Heart right ventricle (tissue), 16 donors: ENCODE measurements around the gene COL5A2. TPM values are rescaled to one million over a fixed set of nuclear protein-coding genes. Genes with fewer than 3 reads are reported as not detected.
A peak's percentile ranks its signal among the peaks of the same experiment; 100 is the strongest.

ENCODE experiments used
- ATAC-seq, 8 donors: fragments of 200-7000 bp; cut with Tn5 transposase; one replicate each; pipeline ENCODE4 v1.9.1; 2020; ENCODE audit warnings: mild to moderate bottlenecking in 8 of 8, moderate library complexity in 8 of 8, moderate number of reproducible peaks in 1 of 8
- DNase-seq, 2 donors: peaks; one replicate each; pipeline ENCODE4 v3.0.0-alpha.2; 2020
- H3K27ac ChIP-seq, 10 donors: fragments of 200-600 bp; sonication (generic) in 2 of 10; one replicate each; pipeline versions ENCODE4 v1.5.0 to v1.8.0; 2020 to 2022; ENCODE audit warnings: mild to moderate bottlenecking in 3 of 10
- H3K27me3 ChIP-seq, 7 donors: fragments of 200-600 bp; one replicate each; pipeline ENCODE4 v1.8.0; 2021 to 2022; ENCODE audit warnings: mild to moderate bottlenecking in 2 of 7
- H3K36me3 ChIP-seq, 9 donors: fragments of 200-600 bp; sonication (generic) in 1 of 9; one replicate each; pipeline versions ENCODE4 v1.5.0 to v1.8.0; 2020 to 2022; ENCODE audit warnings: mild to moderate bottlenecking in 2 of 9
- H3K4me1 ChIP-seq, 9 donors: fragments of 200-600 bp; sonication (generic) in 1 of 9; one replicate each; pipeline versions ENCODE4 v1.5.0 to v1.8.0; 2020 to 2022; ENCODE audit warnings: mild to moderate bottlenecking in 4 of 9
- H3K4me3 ChIP-seq, 10 donors: fragments of 200-600 bp; sonication (generic) in 2 of 10; one replicate each; pipeline versions ENCODE4 v1.5.0 to v1.8.0; 2020 to 2022; ENCODE audit warnings: mild to moderate bottlenecking in 7 of 10, moderate library complexity in 2 of 10
- H3K9me3 ChIP-seq, 11 donors: fragments of 200-600 bp in 10 of 11; sonication (generic) in 2 of 11; one replicate each; pipeline versions ENCODE4 v1.5.0 to v1.8.0; 2013 to 2022; ENCODE audit warnings: mild to moderate bottlenecking in 2 of 11, control low read depth in 1 of 11, moderate library complexity in 1 of 11
- CTCF ChIP-seq, 9 donors: fragments of 200-600 bp; sonication (generic) in 2 of 9; IDR thresholded peaks; one replicate each; pipeline versions ENCODE4 v1.5.0 to v1.8.0; 2021 to 2022; ENCODE audit warnings: antibody characterized with exemption in 9 of 9, mild to moderate bottlenecking in 5 of 9, moderate library complexity in 1 of 9
- WGBS, 2 donors: extraction: QIAGEN DNeasy Blood & Tissue Kit; methylation state at CpG; one replicate each; pipeline ENCODE4 v1.1.7; 2013; ENCODE audit warnings: inconsistent platforms in 1 of 2; 5-methylcytosine and 5-hydroxymethylcytosine counted together
- intact Hi-C, 10 donors: fragments of 100-400 bp; cut with DNase I; formaldehyde crosslinking; loops; one replicate each; pipeline versions ENCODE4 v1.11.1 to v1.14.2; 2022
- polyA plus RNA-seq, 2 donors: library from polyadenylated mRNA; stranded (reverse); fragments of 200-250 nt; gene quantifications; one replicate each; pipeline ENCODE4 v1.2.3, GENCODE V29; 2013
- total RNA-seq, 10 donors: library from RNA; stranded (reverse); fragmentation: NEBNext Ultra II Directional in 3 of 10; extraction: Animal tissue kit (Norgen Biotek cat#: 25700) in 3 of 10; gene quantifications; one replicate each; pipeline versions ENCODE4 v1.2.1 to v1.2.4, GENCODE V29; 2021 to 2023
- donor health status: Arrhythmogenic right ventricular cardiomyopathy.
- donor health status: ischemic (EF 13 %, LVEDD 7.1; RV severe dilation, severe dysfunction).
- donor health status: healthy with polysubstance abuse.
- donor health status: DM: no; HTN: yes; CAD: no.
- donor health status: DM: no; HTN: no; CAD: no.
- donor health status: ischemic (EF 25% LVEDD 6.9; RV normal size, moderate dysfunction).
- donor health status: ischemic (EF 25% LVEDD 5.7; RV mildly dilated, moderate dysfunction).
- donor health status: healthy.
- donor health status: DM: yes; HTN: yes; CAD: no.
- donor health status: Ischemic cardiomyopathy.
- donor health status: ischemic (EF 35%, LVEDD 5.7; RV mildly dilated, moderate dysfunction).
- donor health status: nonischemic (EF 11% LVEDD 7.7; RV severe dilation, severe dysfunction).
- donor health status: DM: yes; HTN: yes; CAD: no.
- donor health status: PGD.
- donor health status: ischemic (EF 29% LVEDD 5.4; RV normal size, mild dysfunction).
- donor health status: nonischemic (EF 23%, LVEDD 6.1; RV moderate dilation, normal function).

COL5A2 gene
- total and polyA plus RNA-seq, 12 donors = 4.8 to 44.7 (median 8.7) TPM

GRCh38 chr2:189037518-189037917, 142.0 kb downstream of the COL5A2 start:
- no peak for DNase-seq
- TF ChIP-seq CTCF (IDR thresholded peaks at IDR 0.05) = no peak
- H3K36me3 ChIP-seq = peaks cover 0 to 97% (median 7%) of the 10 kb centered on the region in 9 donors

GRCh38 chr2:189024901-189025618, 154.5 kb downstream of the COL5A2 start:
- no peak overlapping the region for H3K4me3 ChIP-seq
- no peak for DNase-seq
- H3K9me3 ChIP-seq = peaks cover 0 to 2% (median 0%) of the 10 kb centered on the region in 11 donors
- TF ChIP-seq CTCF (IDR thresholded peaks at IDR 0.05) = peak in 5 of 9 donors; percentile 7 to 19 (median 14)
- peak overlapping the region in 1 of 10 donors; percentile 24 for H3K27ac ChIP-seq
- WGBS, 2 donors = 51 to 53% methylated on average over 3 of the region's 3 CpGs
- H3K4me1 ChIP-seq = no peaks in the 10 kb centered on the region
- no peaks in the 10 kb centered on the region for H3K36me3 ChIP-seq
- intact Hi-C loops = no loop called here
- peak in 1 of 8 donors; percentile 18 for ATAC-seq
- H3K27me3 ChIP-seq = no peaks in the 10 kb centered on the region

More at GRCh38 chr2:189037518-189037917, 142.0 kb downstream of the COL5A2 start:
- H3K27ac ChIP-seq = no peak overlapping the region
- no peaks in the 10 kb centered on the region for H3K27me3 ChIP-seq
- WGBS, 2 donors = 94 to 95% methylated on average over 1 of the region's 1 CpG
- no peak overlapping the region for H3K4me3 ChIP-seq
- intact Hi-C loops = no loop called here
- no peaks in the 10 kb centered on the region for H3K4me1 ChIP-seq
- no peak for ATAC-seq
- H3K9me3 ChIP-seq = no peaks in the 10 kb centered on the region

- Histone ChIP-seq H3K27me3 (no peaks in the 10 kb centered on the region), H3K9me3 (no peaks in the 10 kb centered on the region), H3K4me1 (no peaks in the 10 kb centered on the region), H3K36me3 (no peaks in the 10 kb centered on the region), H3K27ac (peak overlapping the region; percentile 35 to 82 (median 60)), H3K4me3 (no peak overlapping the region)
- intact Hi-C loops = no loop called here
- peak in 7 of 8 donors; percentile 56 to 74 (median 64) for ATAC-seq
- no peak for TF ChIP-seq CTCF (IDR thresholded peaks at IDR 0.05)
- no peak for DNase-seq
- 67 to 74% methylated on average over 3 of the region's 3 CpGs for WGBS, 2 donors
Observed at GRCh38 chr2:189022492-189022891, 157.1 kb downstream of the COL5A2 start.

- DNase-seq = peak in 1 of 2 donors; percentile 36
- WGBS, 2 donors = 51 to 73% methylated on average over 7 of the region's 7 CpGs
- Histone ChIP-seq H3K4me1 (no peaks in the 10 kb centered on the region), H3K4me3 (no peak overlapping the region), H3K27me3 (no peaks in the 10 kb centered on the region), H3K27ac (peak overlapping the region; percentile 39 to 82 (median 68)), H3K36me3 (no peaks in the 10 kb centered on the region), H3K9me3 (no peaks in the 10 kb centered on the region)
- ATAC-seq = peak; percentile 73 to 90 (median 81)
- no peak for TF ChIP-seq CTCF (IDR thresholded peaks at IDR 0.05)
- intact Hi-C loops = no loop called here
Observed at GRCh38 chr2:189022053-189022481, 157.5 kb downstream of the COL5A2 start.
